ENCODE results near the gene TUBB8. TPM values are rescaled to one million over a fixed set of nuclear protein-coding genes. Genes with fewer than 3 reads are reported as not detected.
"Not testable (repeated sequence)": the region's sequence is repeated elsewhere in the genome, so short reads cannot be mapped to it uniquely, and the experiment has no call there.

Gene TUBB8
- total and polyA plus RNA-seq, 7 experiments from 2014 or later = 1.3 TPM; not detected in 6

- ATAC-seq (no peak), DNase-seq (no peak)
- Mint-ChIP-seq H3K27me3 (peaks cover 3 to 18% (median 6%) of the 10 kb centered on the region in 5 donors), H3K4me3 (no peak overlapping the region), H3K36me3 (no peaks in the 10 kb centered on the region), H3K27ac (no peak overlapping the region), H3K9me3 (no peaks in the 10 kb centered on the region), H3K4me1 (peaks cover 0 to 7% (median 6%) of the 10 kb centered on the region in 7 donors)
- intact Hi-C loops (cut with micrococcal nuclease) = no loop called here
- no peak overlapping the region for H3K4me3 ChIP-seq (ENCODE audit: low read length)
- H3K9me3 ChIP-seq (ENCODE audit: control insufficient read depth in 2 of 3, low read length in 3 of 3) = no peaks in the 10 kb centered on the region
- no peaks in the 10 kb centered on the region for H3K27me3 ChIP-seq (ENCODE audit: control insufficient read depth in 2 of 2, insufficient read depth in 2 of 2, low read length in 2 of 2)
- H3K36me3 ChIP-seq (ENCODE audit: control insufficient read depth in 2 of 3, insufficient read depth in 3 of 3, low read length in 3 of 3) = no peaks in the 10 kb centered on the region
- ChIA-PET POLR2A (no interaction called here), CTCF (no interaction called here)
- no peaks in the 10 kb centered on the region for H3K4me1 ChIP-seq (ENCODE audit: control insufficient read depth in 2 of 2, insufficient read depth in 2 of 2, low read length in 2 of 2)
- no peak overlapping the region for H3K27ac ChIP-seq (ENCODE audit: low read depth, low read length)
Measured at GRCh38 chr10:83930-84530, 34.9 kb upstream of the TUBB8 start.

- intact Hi-C loops (cut with micrococcal nuclease) = no loop called here
- Histone ChIP-seq H3K9me3 (ENCODE audit: control insufficient read depth in 2 of 3, low read length in 3 of 3) (no peaks in the 10 kb centered on the region), H3K36me3 (ENCODE audit: control insufficient read depth in 2 of 3, insufficient read depth in 3 of 3, low read length in 3 of 3) (no peaks in the 10 kb centered on the region), H3K27me3 (ENCODE audit: control insufficient read depth in 2 of 2, insufficient read depth in 2 of 2, low read length in 2 of 2) (no peaks in the 10 kb centered on the region), H3K27ac (ENCODE audit: low read depth, low read length) (no peak overlapping the region), H3K4me3 (ENCODE audit: low read length) (no peak overlapping the region), H3K4me1 (ENCODE audit: control insufficient read depth in 2 of 2, insufficient read depth in 2 of 2, low read length in 2 of 2) (no peaks in the 10 kb centered on the region)
- Mint-ChIP-seq H3K27ac (no peak overlapping the region), H3K9me3 (no peaks in the 10 kb centered on the region), H3K4me3 (no peak overlapping the region), H3K27me3 (peaks cover 6 to 33% (median 15%) of the 10 kb centered on the region in 5 donors), H3K36me3 (no peaks in the 10 kb centered on the region), H3K4me1 (peaks cover 0 to 4% (median 0%) of the 10 kb centered on the region in 7 donors)
- DNase-seq (no peak), ATAC-seq (no peak)
- POLR2A ChIA-PET = no interaction called here
- CTCF ChIA-PET = no interaction called here
Measured at GRCh38 chr10:80477-81105, 31.5 kb upstream of the TUBB8 start.

GRCh38 chr10:79532-80215 is 30.6 kb upstream of the TUBB8 start:
- no peaks in the 10 kb centered on the region for H3K36me3 Mint-ChIP-seq
- no peak overlapping the region for H3K4me3 Mint-ChIP-seq
- H3K4me3 ChIP-seq (ENCODE audit: low read length) = no peak overlapping the region
- DNase-seq (no peak), ATAC-seq (no peak)
- no peaks in the 10 kb centered on the region for H3K4me1 ChIP-seq (ENCODE audit: control insufficient read depth in 2 of 2, insufficient read depth in 2 of 2, low read length in 2 of 2)
- no peaks in the 10 kb centered on the region for H3K36me3 ChIP-seq (ENCODE audit: control insufficient read depth in 2 of 3, insufficient read depth in 3 of 3, low read length in 3 of 3)
- H3K4me1 Mint-ChIP-seq = peaks cover 0 to 4% (median 0%) of the 10 kb centered on the region in 7 donors
- no peaks in the 10 kb centered on the region for H3K9me3 ChIP-seq (ENCODE audit: control insufficient read depth in 2 of 3, low read length in 3 of 3)
- no peaks in the 10 kb centered on the region for H3K27me3 ChIP-seq (ENCODE audit: control insufficient read depth in 2 of 2, insufficient read depth in 2 of 2, low read length in 2 of 2)
- CTCF ChIA-PET = no interaction called here
- POLR2A ChIA-PET = no interaction called here
- intact Hi-C loops (cut with micrococcal nuclease) = no loop called here
- H3K27ac Mint-ChIP-seq = peak overlapping the region in 1 of 9 donors; percentile 70
- no peak overlapping the region for H3K27ac ChIP-seq (ENCODE audit: low read depth, low read length)
- H3K27me3 Mint-ChIP-seq = peaks cover 6 to 33% (median 15%) of the 10 kb centered on the region in 5 donors
- no peaks in the 10 kb centered on the region for H3K9me3 Mint-ChIP-seq

- no peaks in the 10 kb centered on the region for H3K9me3 Mint-ChIP-seq
- intact Hi-C loops (cut with micrococcal nuclease) = no loop called here
- no peak overlapping the region for H3K4me3 ChIP-seq (ENCODE audit: low read length)
- no peak overlapping the region for H3K27ac Mint-ChIP-seq
- DNase-seq (no peak), ATAC-seq (no peak)
- ChIA-PET POLR2A (no interaction called here), CTCF (no interaction called here)
- no peaks in the 10 kb centered on the region for H3K4me1 ChIP-seq (ENCODE audit: control insufficient read depth in 2 of 2, insufficient read depth in 2 of 2, low read length in 2 of 2)
- no peak overlapping the region for H3K4me3 Mint-ChIP-seq
- H3K27me3 ChIP-seq (ENCODE audit: control insufficient read depth in 2 of 2, insufficient read depth in 2 of 2, low read length in 2 of 2) = no peaks in the 10 kb centered on the region
- no peaks in the 10 kb centered on the region for H3K9me3 ChIP-seq (ENCODE audit: control insufficient read depth in 2 of 3, low read length in 3 of 3)
- peaks cover 6 to 37% (median 15%) of the 10 kb centered on the region in 5 donors for H3K27me3 Mint-ChIP-seq
- peaks cover 3 to 8% (median 4%) of the 10 kb centered on the region in 7 donors for H3K4me1 Mint-ChIP-seq
- H3K27ac ChIP-seq (ENCODE audit: low read depth, low read length) = no peak overlapping the region
- H3K36me3 ChIP-seq (ENCODE audit: control insufficient read depth in 2 of 3, insufficient read depth in 3 of 3, low read length in 3 of 3) = no peaks in the 10 kb centered on the region
- H3K36me3 Mint-ChIP-seq = no peaks in the 10 kb centered on the region
Measured at GRCh38 chr10:78556-78955, 29.5 kb upstream of the TUBB8 start.

- intact Hi-C loops (cut with micrococcal nuclease); H3K4me1 ChIP-seq (ENCODE audit: control insufficient read depth in 2 of 2, insufficient read depth in 2 of 2, low read length in 2 of 2); H3K9me3 ChIP-seq (ENCODE audit: control insufficient read depth in 2 of 3, low read length in 3 of 3); H3K4me1 Mint-ChIP-seq; ATAC-seq; H3K27ac ChIP-seq (ENCODE audit: low read depth, low read length); H3K27me3 ChIP-seq (ENCODE audit: control insufficient read depth in 2 of 2, insufficient read depth in 2 of 2, low read length in 2 of 2); POLR2A ChIA-PET; H3K36me3 Mint-ChIP-seq; DNase-seq; H3K9me3 Mint-ChIP-seq; H3K36me3 ChIP-seq (ENCODE audit: control insufficient read depth in 2 of 3, insufficient read depth in 3 of 3, low read length in 3 of 3); H3K27ac Mint-ChIP-seq: not testable (repeated sequence)
- H3K4me3 Mint-ChIP-seq = peak overlapping the region; percentile 35 to 88 (median 74)
- CTCF ChIA-PET = interaction anchor here (1.0 kb wide), 1 partner anchor 87 kb away, joined by 3 read pairs; no protein-coding TSS in a partner anchor
- H3K27me3 Mint-ChIP-seq = peaks cover 0 to 30% (median 10%) of the 10 kb centered on the region in 5 donors
- peak overlapping the region; percentile 55 for H3K4me3 ChIP-seq (ENCODE audit: low read length)
Measured at GRCh38 chr10:74266-74621, 25.1 kb upstream of the TUBB8 start.

GRCh38 chr10:73543-74265 is 24.6 kb upstream of the TUBB8 start:
- H3K27ac Mint-ChIP-seq; H3K27ac ChIP-seq (ENCODE audit: low read depth, low read length); H3K36me3 ChIP-seq (ENCODE audit: control insufficient read depth in 2 of 3, insufficient read depth in 3 of 3, low read length in 3 of 3); H3K27me3 ChIP-seq (ENCODE audit: control insufficient read depth in 2 of 2, insufficient read depth in 2 of 2, low read length in 2 of 2); intact Hi-C loops (cut with micrococcal nuclease); POLR2A ChIA-PET; H3K4me1 ChIP-seq (ENCODE audit: control insufficient read depth in 2 of 2, insufficient read depth in 2 of 2, low read length in 2 of 2); H3K36me3 Mint-ChIP-seq; H3K9me3 ChIP-seq (ENCODE audit: control insufficient read depth in 2 of 3, low read length in 3 of 3); H3K4me1 Mint-ChIP-seq; H3K9me3 Mint-ChIP-seq: not testable (repeated sequence)
- DNase-seq (peak in 8 of 9 donors; percentile 16 to 56 (median 34)), ATAC-seq (peak; percentile 40)
- CTCF ChIA-PET = interaction anchor here (1.0 kb wide), 1 partner anchor 88 kb away, joined by 3 read pairs; no protein-coding TSS in a partner anchor
- H3K4me3 Mint-ChIP-seq = peak overlapping the region; percentile 38 to 88 (median 76)
- peak overlapping the region; percentile 55 for H3K4me3 ChIP-seq (ENCODE audit: low read length)
- peaks cover 0 to 33% (median 13%) of the 10 kb centered on the region in 5 donors for H3K27me3 Mint-ChIP-seq

All from naive thymus-derived CD4-positive, alpha-beta T cell (primary cell).